CD4-positive, alpha-beta T cell treated with Interleukin-6 for 4 hours (primary cell): ENCODE results near the gene THADA.
A peak's percentile ranks its signal among the peaks of the same experiment; 100 is the strongest.
"Not testable (repeated sequence)": the region's sequence is repeated elsewhere in the genome, so short reads cannot be mapped to it uniquely, and the experiment has no call there.

Experiments
- DNase-seq: peaks from one replicate; pipeline ENCODE4 v3.0.0-alpha.2; 2020; ENCODE audit warnings: mixed read lengths

The THADA gene

GRCh38 chr2:43314299-43314927 lies 281.4 kb downstream of the THADA start:
- no peak for DNase-seq

- DNase-seq, result no peak
Measured at GRCh38 chr2:43313642-43314017, 282.2 kb downstream of the THADA start.

- DNase-seq, result no peak
Measured at GRCh38 chr2:43312755-43313641, 282.8 kb downstream of the THADA start.

GRCh38 chr2:43311276-43311675 lies 284.6 kb downstream of the THADA start:
- DNase-seq, result no peak

- DNase-seq, result no peak
Measured at GRCh38 chr2:43309935-43310334, 285.9 kb downstream of the THADA start.

- DNase-seq, result no peak
Measured at GRCh38 chr2:43307973-43308372, 287.9 kb downstream of the THADA start.

- DNase-seq, result no peak
Measured at GRCh38 chr2:43307046-43307445, 288.8 kb downstream of the THADA start.

GRCh38 chr2:43306197-43306596 lies 289.6 kb downstream of the THADA start:
- no peak for DNase-seq

- DNase-seq, result no peak
Measured at GRCh38 chr2:43305517-43305916, 290.3 kb downstream of the THADA start.

GRCh38 chr2:43305012-43305411 lies 290.8 kb downstream of the THADA start:
- DNase-seq, result no peak

GRCh38 chr2:43303889-43304288 lies 291.9 kb downstream of the THADA start:
- DNase-seq, result no peak

GRCh38 chr2:43302961-43303494 lies 292.8 kb downstream of the THADA start:
- DNase-seq, result no peak

GRCh38 chr2:43302182-43302960 lies 293.5 kb downstream of the THADA start:
- DNase-seq, result no peak

- no peak for DNase-seq
Measured at GRCh38 chr2:43300781-43301583, 294.9 kb downstream of the THADA start.

GRCh38 chr2:43300222-43300621 lies 295.6 kb downstream of the THADA start:
- DNase-seq, result no peak

GRCh38 chr2:43298500-43298899 lies 297.3 kb downstream of the THADA start:
- no peak for DNase-seq

- not testable (repeated sequence) for DNase-seq
Measured at GRCh38 chr2:43297740-43298139, 298.1 kb downstream of the THADA start.

- no peak for DNase-seq
Measured at GRCh38 chr2:43294973-43295603, 300.8 kb downstream of the THADA start.

- peak; percentile 23 for DNase-seq
Measured at GRCh38 chr2:43293744-43294695, 301.8 kb downstream of the THADA start.

- no peak for DNase-seq
Measured at GRCh38 chr2:43292851-43293743, 302.7 kb downstream of the THADA start.
